A673 (cell line): ENCODE results near the gene NDUFB3. TPM values are rescaled to one million over a fixed set of nuclear protein-coding genes. Genes with fewer than 3 reads are reported as not detected.

Experiments
- BruUV-seq: library from RNA; stranded (reverse); fragments of 400-500 nt; replicated peaks from 2 replicates; lab custom pipeline; 2021; lab: Mats Ljungman, UMichigan
- CTCF ChIA-PET: fragments of 300-600 bp; sonication (Branson Sonifier 250); formaldehyde crosslinking; loops from one replicate; lab custom pipeline; 2022; ENCODE audit warnings: antibody characterized with exemption; lab: Charles Lee
- POLR2A ChIA-PET: fragments of 300-600 bp; sonication (Branson Sonifier 250); formaldehyde crosslinking; loops from one replicate; lab custom pipeline; 2022; ENCODE audit warnings: antibody characterized with exemption; ENCODE audit not compliant: low non-redundant PET; lab: Charles Lee
- DNase-seq: peaks from one replicate; pipeline ENCODE4 v3.0.0-alpha.2; 2015; ENCODE audit warnings: low spot score
- H3K27ac ChIP-seq: fragments of 200-600 bp; sonication (generic); 2 replicates; pipeline ENCODE4 v1.5.1; 2016; ENCODE audit warnings: mixed run types, low read depth, mild to moderate bottlenecking, mixed read lengths, antibody characterized with exemption, low read length; ENCODE audit not compliant: poor library complexity, severe bottlenecking
- H3K27me3 ChIP-seq: fragments of 200-600 bp; sonication (generic); replicated peaks from 2 replicates; pipeline ENCODE4 v1.6.1; 2017; ENCODE audit warnings: mixed run types, low read depth, mild to moderate bottlenecking, mixed read lengths, antibody characterized with exemption, low read length; ENCODE audit not compliant: insufficient read depth, poor library complexity
- H3K36me3 ChIP-seq: fragments of 200-600 bp; sonication (generic); 2 replicates; pipeline ENCODE4 v1.6.1; 2016; ENCODE audit warnings: mixed run types, mild to moderate bottlenecking, mixed read lengths, antibody characterized with exemption, low read length; ENCODE audit not compliant: insufficient read depth, poor library complexity, severe bottlenecking
- H3K4me1 ChIP-seq: fragments of 200-600 bp; sonication (generic); 2 replicates; pipeline ENCODE4 v1.6.1; 2017; ENCODE audit warnings: mixed run types, mild to moderate bottlenecking, mixed read lengths, antibody characterized with exemption, low read length; ENCODE audit not compliant: insufficient read depth, poor library complexity, severe bottlenecking
- H3K4me3 ChIP-seq: fragments of 200-600 bp; sonication (generic); 2 replicates; pipeline ENCODE4 v1.5.1; 2016; ENCODE audit warnings: low read depth, mixed run types, mild to moderate bottlenecking, mixed read lengths, low read length; ENCODE audit not compliant: poor library complexity, severe bottlenecking
- H3K9me3 ChIP-seq: fragments of 200-600 bp; sonication (generic); 2 replicates; pipeline ENCODE4 v1.6.1; 2016; ENCODE audit warnings: mixed run types, low read depth, mild to moderate bottlenecking, mixed read lengths, antibody characterized with exemption, low read length; ENCODE audit not compliant: poor library complexity, severe bottlenecking
- EZH2 ChIP-seq: fragments of 200-600 bp; sonication (generic); IDR thresholded peaks from 2 replicates; pipeline ENCODE4 v1.6.1; 2017; ENCODE audit warnings: borderline replicate concordance, low read depth, mild to moderate bottlenecking, mixed read lengths, antibody characterized with exemption, low read length; ENCODE audit not compliant: poor library complexity, severe bottlenecking
- intact Hi-C: fragments of 100-400 bp; cut with micrococcal nuclease; formaldehyde crosslinking; loops from one replicate; pipeline ENCODE4 v1.10.0; 2022; ENCODE audit not compliant: unreplicated experiment
- total RNA-seq: library from RNA; stranded (reverse); gene quantifications from 2 replicates; pipeline ENCODE4 v1.2.3, GENCODE V29; 2021
- TF ChIP-seq, protein P1 (sequence below): fragments of 300-800, 200-600 bp; sonication (generic); conservative IDR thresholded peaks from 2 replicates; pipeline ENCODE4 v1.5.1; 2017; ENCODE audit warnings: low read depth, mild to moderate bottlenecking, antibody characterized with exemption, low read length, moderate library complexity, mixed read lengths

The NDUFB3 gene
- total RNA-seq, 1 experiment from 2014 or later, result 120 TPM

DNA sequence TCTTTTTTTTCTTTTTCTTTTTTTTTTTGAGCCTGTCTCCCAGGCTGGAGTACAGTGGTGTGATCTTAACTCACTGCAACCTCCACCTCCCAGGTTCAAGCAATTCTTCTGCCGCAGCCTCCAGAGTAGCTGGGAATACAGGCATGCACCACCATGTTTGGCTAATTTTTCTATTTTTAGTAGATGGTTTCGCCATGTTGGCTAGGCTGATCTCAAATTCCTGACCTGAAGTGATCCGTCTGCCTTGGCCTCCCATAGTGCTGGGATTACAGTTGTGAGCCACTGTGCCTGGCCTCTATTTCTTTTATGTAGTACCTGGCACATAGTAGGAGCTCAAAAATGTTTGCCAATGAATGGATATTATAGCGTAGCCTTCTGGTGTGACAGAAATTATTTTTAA is 37.4 kb downstream of the NDUFB3 start:
- Histone ChIP-seq H3K4me3 (no peak overlapping the region), H3K27me3 (no peaks in the 10 kb centered on the region), H3K4me1 (no peaks in the 10 kb centered on the region), H3K36me3 (no peaks in the 10 kb centered on the region), H3K9me3 (no peaks in the 10 kb centered on the region), H3K27ac (no peak overlapping the region)
- TF ChIP-seq, protein P1, sequence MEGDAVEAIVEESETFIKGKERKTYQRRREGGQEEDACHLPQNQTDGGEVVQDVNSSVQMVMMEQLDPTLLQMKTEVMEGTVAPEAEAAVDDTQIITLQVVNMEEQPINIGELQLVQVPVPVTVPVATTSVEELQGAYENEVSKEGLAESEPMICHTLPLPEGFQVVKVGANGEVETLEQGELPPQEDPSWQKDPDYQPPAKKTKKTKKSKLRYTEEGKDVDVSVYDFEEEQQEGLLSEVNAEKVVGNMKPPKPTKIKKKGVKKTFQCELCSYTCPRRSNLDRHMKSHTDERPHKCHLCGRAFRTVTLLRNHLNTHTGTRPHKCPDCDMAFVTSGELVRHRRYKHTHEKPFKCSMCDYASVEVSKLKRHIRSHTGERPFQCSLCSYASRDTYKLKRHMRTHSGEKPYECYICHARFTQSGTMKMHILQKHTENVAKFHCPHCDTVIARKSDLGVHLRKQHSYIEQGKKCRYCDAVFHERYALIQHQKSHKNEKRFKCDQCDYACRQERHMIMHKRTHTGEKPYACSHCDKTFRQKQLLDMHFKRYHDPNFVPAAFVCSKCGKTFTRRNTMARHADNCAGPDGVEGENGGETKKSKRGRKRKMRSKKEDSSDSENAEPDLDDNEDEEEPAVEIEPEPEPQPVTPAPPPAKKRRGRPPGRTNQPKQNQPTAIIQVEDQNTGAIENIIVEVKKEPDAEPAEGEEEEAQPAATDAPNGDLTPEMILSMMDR, result no peak
- TF ChIP-seq EZH2, result no peak
- no peak for DNase-seq
- intact Hi-C loops, result no loop called here
- POLR2A ChIA-PET, result no interaction called here
- no TSS peak for BruUV-seq
- CTCF ChIA-PET, result no interaction called here

DNA sequence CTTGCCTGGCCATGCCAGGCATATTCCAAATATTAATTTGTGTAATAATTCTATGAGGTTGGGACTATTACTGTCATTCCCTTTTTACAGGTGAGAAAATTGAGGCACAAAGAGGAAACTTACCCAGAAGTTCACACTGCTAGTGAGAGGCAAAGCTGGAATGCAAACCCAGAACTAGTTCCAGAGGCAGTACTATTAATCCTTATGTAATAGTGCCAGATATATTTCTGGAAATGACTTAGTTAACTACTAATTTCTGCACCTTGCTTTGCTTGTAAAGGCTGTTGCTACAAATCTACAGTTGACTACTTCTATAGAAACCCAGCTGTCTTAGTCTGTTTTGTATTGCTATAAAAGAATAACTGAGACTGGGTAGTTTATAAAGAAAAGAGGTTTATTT is 38.8 kb downstream of the NDUFB3 start:
- CTCF ChIA-PET, result no interaction called here
- no peak for TF ChIP-seq EZH2
- TF ChIP-seq, protein P1, result no peak
- H3K9me3 ChIP-seq, result no peaks in the 10 kb centered on the region
- no peak overlapping the region for H3K4me3 ChIP-seq
- H3K36me3 ChIP-seq, result no peaks in the 10 kb centered on the region
- POLR2A ChIA-PET, result interaction anchor here (0.7 kb wide), 1 partner anchor 42 kb away, joined by 5 read pairs; no protein-coding TSS in a partner anchor
- no TSS peak for BruUV-seq
- intact Hi-C loops, result loop anchor here (10.0 kb wide), 1 partner anchor 296 kb away; the partner anchor contains the start of gene BZW1
- no peaks in the 10 kb centered on the region for H3K27me3 ChIP-seq
- no peaks in the 10 kb centered on the region for H3K4me1 ChIP-seq
- no peak overlapping the region for H3K27ac ChIP-seq
- DNase-seq, result no peak

DNA sequence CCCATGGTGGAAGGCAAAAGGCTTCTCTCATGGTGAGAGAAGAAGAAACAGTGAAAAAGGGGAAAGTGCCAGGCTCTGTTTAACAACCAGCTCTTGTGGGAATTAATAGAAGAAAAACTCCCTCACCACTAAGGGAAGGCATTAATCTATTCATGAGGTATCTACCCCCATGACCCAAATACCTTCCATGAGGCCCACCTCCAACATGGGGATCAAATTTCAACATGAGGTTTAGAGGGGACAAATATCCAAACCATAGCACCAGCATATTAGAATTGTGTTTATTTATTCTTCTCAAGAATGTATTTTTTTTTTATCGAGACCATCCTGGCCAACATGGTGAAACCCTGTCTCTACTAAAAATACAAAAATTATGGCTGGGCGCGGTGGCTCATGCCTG is 39.3 kb downstream of the NDUFB3 start:
- POLR2A ChIA-PET, result interaction anchor here (0.7 kb wide), 1 partner anchor 84 kb away, joined by 7 read pairs; no protein-coding TSS in a partner anchor
- BruUV-seq, result no TSS peak

More for the DNA sequence above, 39.3 kb downstream of the NDUFB3 start:
- CTCF ChIA-PET, result no interaction called here
- Histone ChIP-seq H3K27ac (no peak overlapping the region), H3K4me1 (no peaks in the 10 kb centered on the region), H3K36me3 (no peaks in the 10 kb centered on the region), H3K4me3 (no peak overlapping the region), H3K9me3 (no peaks in the 10 kb centered on the region), H3K27me3 (no peaks in the 10 kb centered on the region)
- intact Hi-C loops, result loop anchor here (10.0 kb wide), 1 partner anchor 296 kb away; the partner anchor contains the start of gene BZW1
- DNase-seq, result no peak
- TF ChIP-seq, protein P1, result no peak
- TF ChIP-seq EZH2, result no peak
